ENCODE data around the gene LONP2.

DNA sequence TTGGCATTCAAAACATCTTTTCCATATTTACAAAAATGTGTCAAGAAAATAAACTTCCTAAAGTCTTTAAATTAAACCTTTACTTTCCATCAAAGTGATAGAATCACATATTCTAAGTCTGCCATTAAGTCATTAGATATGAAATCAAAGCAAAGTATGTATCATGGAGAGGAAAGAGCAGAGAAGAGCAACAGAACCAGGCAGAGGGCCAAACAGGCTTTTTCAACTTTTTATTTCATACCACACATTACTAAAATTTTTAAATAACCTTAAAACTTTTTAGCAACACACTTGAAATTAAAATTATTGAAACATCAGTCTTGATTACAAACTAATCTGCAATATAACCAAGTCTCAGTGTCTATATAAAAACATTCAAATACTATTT, 127.3 kb downstream of the LONP2 start:
- TF ChIP-seq, protein P1, sequence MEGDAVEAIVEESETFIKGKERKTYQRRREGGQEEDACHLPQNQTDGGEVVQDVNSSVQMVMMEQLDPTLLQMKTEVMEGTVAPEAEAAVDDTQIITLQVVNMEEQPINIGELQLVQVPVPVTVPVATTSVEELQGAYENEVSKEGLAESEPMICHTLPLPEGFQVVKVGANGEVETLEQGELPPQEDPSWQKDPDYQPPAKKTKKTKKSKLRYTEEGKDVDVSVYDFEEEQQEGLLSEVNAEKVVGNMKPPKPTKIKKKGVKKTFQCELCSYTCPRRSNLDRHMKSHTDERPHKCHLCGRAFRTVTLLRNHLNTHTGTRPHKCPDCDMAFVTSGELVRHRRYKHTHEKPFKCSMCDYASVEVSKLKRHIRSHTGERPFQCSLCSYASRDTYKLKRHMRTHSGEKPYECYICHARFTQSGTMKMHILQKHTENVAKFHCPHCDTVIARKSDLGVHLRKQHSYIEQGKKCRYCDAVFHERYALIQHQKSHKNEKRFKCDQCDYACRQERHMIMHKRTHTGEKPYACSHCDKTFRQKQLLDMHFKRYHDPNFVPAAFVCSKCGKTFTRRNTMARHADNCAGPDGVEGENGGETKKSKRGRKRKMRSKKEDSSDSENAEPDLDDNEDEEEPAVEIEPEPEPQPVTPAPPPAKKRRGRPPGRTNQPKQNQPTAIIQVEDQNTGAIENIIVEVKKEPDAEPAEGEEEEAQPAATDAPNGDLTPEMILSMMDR (IDR thresholded peaks at IDR 0.05 in 8 of 11, conservative IDR thresholded peaks at IDR 0.05 in 3 of 11), result no peak
- no peak for TF ChIP-seq POLR2A (IDR thresholded peaks at IDR 0.05)

Data from spleen (tissue), 7 donors.